A549 (cell line): ENCODE results near the gene SPINK7. TPM values are rescaled to one million over a fixed set of nuclear protein-coding genes. Genes with fewer than 3 reads are reported as not detected.

Experiments used
- ATAC-seq, 2 experiments: fragments of 200-7000 bp in 1 of 2; fragments of >200 bp in 1 of 2; cut with Nextera tagmentation in 1 of 2; cut with Tn5 transposase in 1 of 2; 3 replicates each; pipeline versions ENCODE4 v1.8.0 to v1.9.1; 2018 to 2020; ENCODE audit warnings: mild to moderate bottlenecking in 1 of 2, moderate library complexity in 1 of 2
- CTCF ChIA-PET: fragments of 300-600 bp; sonication (Branson Sonifier 250); formaldehyde crosslinking; extraction: SDS; loops from one replicate; lab custom pipeline; 2021; ENCODE audit warnings: antibody characterized with exemption, inconsistent platforms; lab: Yijun Ruan, JAX
- POLR2A ChIA-PET: fragments of 350-600 bp; formaldehyde crosslinking; extraction: SDS; loops from one replicate; lab custom pipeline; 2021; ENCODE audit warnings: antibody characterized with exemption, inconsistent platforms; lab: Yijun Ruan, JAX
- DNase-seq, 2 experiments: peaks; one replicate each; pipeline versions ENCODE4 v3.0.0 to v3.0.0-alpha.2; 2011 to 2016; ENCODE audit warnings: low read depth in 1 of 2, low spot score in 1 of 2
- FAIRE-seq: peaks from 2 replicates; lab custom pipeline; 2011; peaks lifted over from hg19 to GRCh38; lab: Jason Lieb, UNC
- H3K27ac ChIP-seq, 2 experiments: fragments of >200 bp; sonication (Bioruptor Twin); formaldehyde crosslinking; 3 replicates each; pipeline ENCODE4 v1.5.1; 2016 to 2017
- H3K4me1 ChIP-seq: fragments of >200 bp; sonication (Bioruptor Twin); formaldehyde crosslinking; 3 replicates; pipeline ENCODE4 v1.6.1; 2016
- H3K4me2 ChIP-seq: fragments of >200 bp; sonication (Bioruptor Twin); formaldehyde crosslinking; 3 replicates; pipeline ENCODE4 v1.6.1; 2016
- H3K4me3 ChIP-seq: fragments of >200 bp; sonication (Bioruptor Twin); formaldehyde crosslinking; 3 replicates; pipeline ENCODE4 v1.5.1; 2016
- H3K9me3 ChIP-seq: fragments of >200 bp; sonication (Bioruptor Twin); formaldehyde crosslinking; 3 replicates; pipeline ENCODE4 v1.6.1; 2016
- ATOH8 ChIP-seq: fragments of 250-450 bp; sonication (Bioruptor Pico); IDR thresholded peaks from 2 replicates; pipeline ENCODE4 v1.5.0; 2020; ENCODE audit warnings: low read depth, mild to moderate bottlenecking, moderate library complexity
- BHLHE40 ChIP-seq: IDR thresholded peaks from 2 replicates; pipeline ENCODE4 v1.6.1; 2012; ENCODE audit warnings: low read depth, low read length, inconsistent platforms
- CBX8 ChIP-seq: fragments of 200-600 bp; sonication (generic); IDR thresholded peaks from 2 replicates; pipeline ENCODE4 v1.6.1; 2016
- ELK1 ChIP-seq: fragments of 150-350 bp; IDR thresholded peaks from 2 replicates; pipeline ENCODE4 v1.6.1; 2014; ENCODE audit warnings: low read depth, mild to moderate bottlenecking, low read length
- EP300 ChIP-seq, 2 experiments: fragments of >200 bp; sonication (Bioruptor Twin); formaldehyde crosslinking; IDR thresholded peaks; 2 replicates in 1 of 2; 3 replicates in 1 of 2; pipeline ENCODE4 v1.6.1; 2016 to 2017
- ESRRA ChIP-seq: fragments of 150-350 bp; IDR thresholded peaks from 2 replicates; pipeline ENCODE4 v1.6.1; 2014; ENCODE audit warnings: mild to moderate bottlenecking, low read length, borderline replicate concordance
- FOSB ChIP-seq: fragments of 250-450 bp; sonication (Bioruptor Pico); IDR thresholded peaks from 2 replicates; pipeline ENCODE4 v1.5.0; 2020; ENCODE audit warnings: mild to moderate bottlenecking, moderate library complexity
- FOSL2 ChIP-seq, 2 experiments: fragments of 450-650 bp in 1 of 2; fragments of >200 bp in 1 of 2; sonication (Bioruptor Twin) in 1 of 2; formaldehyde crosslinking; IDR thresholded peaks; 2 replicates each; pipeline versions ENCODE4 v1.5.0 to v1.6.1; 2016 to 2020; ENCODE audit warnings: mild to moderate bottlenecking in 1 of 2, moderate library complexity in 1 of 2
- FOXS1 ChIP-seq: fragments of 250-450 bp; sonication (Bioruptor Pico); IDR thresholded peaks from 2 replicates; pipeline ENCODE4 v1.5.0; 2020; ENCODE audit warnings: mild to moderate bottlenecking, moderate library complexity
- HDAC2 ChIP-seq: fragments of 200-600 bp; sonication (generic); IDR thresholded peaks from 2 replicates; pipeline ENCODE4 v1.6.1; 2016
- HMGXB4 ChIP-seq: fragments of 250-450 bp; sonication (Bioruptor Pico); IDR thresholded peaks from 2 replicates; pipeline ENCODE4 v1.5.0; 2021; ENCODE audit warnings: mild to moderate bottlenecking, moderate library complexity, borderline replicate concordance
- HOXB5 ChIP-seq: fragments of 250-450 bp; sonication (Bioruptor Pico); IDR thresholded peaks from 2 replicates; pipeline ENCODE4 v1.5.0; 2020; ENCODE audit warnings: mild to moderate bottlenecking, moderate library complexity
- JUN ChIP-seq, 2 experiments: fragments of >200 bp; sonication (Bioruptor Twin); formaldehyde crosslinking; IDR thresholded peaks; 2 replicates in 1 of 2; 3 replicates in 1 of 2; pipeline ENCODE4 v1.6.1; 2016 to 2017
- JUNB ChIP-seq: fragments of >200 bp; sonication (Bioruptor Twin); formaldehyde crosslinking; IDR thresholded peaks from 2 replicates; pipeline ENCODE4 v1.6.1; 2016
- KDM5A ChIP-seq: fragments of 200-600 bp; sonication (generic); IDR thresholded peaks from 2 replicates; pipeline ENCODE4 v1.6.1; 2016; ENCODE audit warnings: antibody characterized with exemption, mild to moderate bottlenecking
- MAFK ChIP-seq: fragments of 450-650 bp; IDR thresholded peaks from 2 replicates; pipeline ENCODE4 v1.6.1; 2014; ENCODE audit not compliant: partially characterized antibody
- NR3C1 ChIP-seq: fragments of >200 bp; sonication (Bioruptor Twin); formaldehyde crosslinking; IDR thresholded peaks from 3 replicates; pipeline ENCODE4 v1.6.1; 2017
- POLR2A ChIP-seq: IDR thresholded peaks from 2 replicates; pipeline ENCODE4 v1.6.1; 2012; ENCODE audit warnings: mild to moderate bottlenecking, low read length
- RFX5 ChIP-seq: fragments of 450-650 bp; IDR thresholded peaks from 2 replicates; pipeline ENCODE4 v1.7.1; 2014; ENCODE audit warnings: antibody characterized with exemption, mild to moderate bottlenecking, moderate library complexity
- SMC3 ChIP-seq: fragments of >200 bp; sonication (Bioruptor Twin); formaldehyde crosslinking; IDR thresholded peaks from 3 replicates; pipeline ENCODE4 v1.6.1; 2018; ENCODE audit warnings: inconsistent platforms
- TFCP2L1 ChIP-seq: fragments of 250-450 bp; sonication (Bioruptor Pico); IDR thresholded peaks from 2 replicates; pipeline ENCODE4 v1.5.0; 2021; ENCODE audit warnings: mild to moderate bottlenecking
- TP53 ChIP-seq: fragments of 250-450 bp; sonication (Bioruptor Pico); IDR thresholded peaks from 2 replicates; pipeline ENCODE4 v1.5.0; 2021; ENCODE audit warnings: mild to moderate bottlenecking, moderate library complexity
- ZC3H11A ChIP-seq: fragments of 450-650 bp; IDR thresholded peaks from 2 replicates; pipeline ENCODE4 v1.6.1; 2014; ENCODE audit warnings: antibody characterized with exemption, mild to moderate bottlenecking
- WGBS: methylation state at CpG from one replicate; pipeline ENCODE4 v1.1.6; 2017; ENCODE audit errors: missing lambda C conversion rate; 5-methylcytosine and 5-hydroxymethylcytosine counted together
- polyA minus RNA-seq: library from RNA; depleted of rRNA, polyadenylated mRNA; stranded (reverse); fragments of >200 nt; gene quantifications from 2 replicates; pipeline ENCODE4 v1.2.3, GENCODE V29; 2011; rRNA and poly(A)+ RNA removed
- polyA plus RNA-seq, 4 experiments: library from polyadenylated mRNA; depleted of rRNA in 3 of 4; stranded (reverse); fragments of >200 nt; fragmentation: RNase III in 1 of 4; extraction: RNeasy Plus Mini Kit Qiagen cat#74134 plus additional on column Dnase treatment in 1 of 4; gene quantifications; 2 replicates in 3 of 4; 3 replicates in 1 of 4; pipeline ENCODE4 v1.2.3, GENCODE V29; 2011 to 2017

SPINK7 gene
- not detected in 2 replicates for polyA plus RNA-seq (2011; rRNA removed)
- polyA plus RNA-seq (2012; cell fraction: cytosol; rRNA removed) = not detected in 2 replicates
- not detected in 2 replicates for polyA plus RNA-seq (2012; cell fraction: nucleus; rRNA removed)
- polyA plus RNA-seq (2017; fragmentation: RNase III; extraction: RNeasy Plus Mini Kit Qiagen cat#74134 plus additional on column Dnase treatment) = not detected in 3 replicates
- not detected in 2 replicates for polyA minus RNA-seq

- Histone ChIP-seq H3K9me3 (no peaks in the 10 kb centered on the region), H3K4me2 (no peak within 1 kb of the TSS), H3K27ac (no peak within 1 kb of the TSS), H3K4me1 (no peaks in the 10 kb centered on the region), H3K4me3 (no peak within 1 kb of the TSS)
- POLR2A ChIA-PET = no interaction called here
- DNase-seq (no peak), FAIRE-seq (no peak), ATAC-seq (no peak)
- WGBS = 0% methylated on average over 3 of the region's 3 CpGs
- no peak for TF ChIP-seq FOXS1 (CRISPR knock-in tag)
- TF ChIP-seq POLR2A = no peak
- TF ChIP-seq HOXB5 (CRISPR knock-in tag) = no peak
- TF ChIP-seq JUNB = no peak
- no peak for TF ChIP-seq RFX5
- TF ChIP-seq BHLHE40 = no peak
- TF ChIP-seq MAFK = no peak
- no peak for TF ChIP-seq TFCP2L1 (CRISPR knock-in tag)
- no peak for TF ChIP-seq HMGXB4 (CRISPR knock-in tag)
- no peak for TF ChIP-seq FOSB (CRISPR knock-in tag)
- no peak for TF ChIP-seq ESRRA
- no peak for TF ChIP-seq EP300 (IDR thresholded peaks at IDR 0.05)
- CTCF ChIA-PET = no interaction called here
Measured at GRCh38 chr5:148312153-148312552, at the start of gene SPINK7. SPINK7 (plus strand) TSS chr5:148312423; CDS start chr5:148312484, 61 bp downstream.

GRCh38 chr5:148267962-148268361 lies 44.3 kb upstream of the SPINK7 start:
- POLR2A ChIA-PET = no interaction called here
- FAIRE-seq (no peak), ATAC-seq (no peak), DNase-seq (no peak)
- CTCF ChIA-PET = no interaction called here
- Histone ChIP-seq H3K9me3 (no peaks in the 10 kb centered on the region), H3K4me2 (no peak overlapping the region), H3K4me1 (no peaks in the 10 kb centered on the region), H3K27ac (no peak overlapping the region), H3K4me3 (no peak overlapping the region)
- WGBS = 0% methylated on average over 3 of the region's 3 CpGs
- no peak for TF ChIP-seq HDAC2
- TF ChIP-seq EP300 (IDR thresholded peaks at IDR 0.05) = no peak
- TF ChIP-seq HOXB5 (CRISPR knock-in tag) = no peak
- no peak for TF ChIP-seq ZC3H11A
- TF ChIP-seq TFCP2L1 (CRISPR knock-in tag) = no peak
- no peak for TF ChIP-seq FOSL2 (IDR thresholded peaks at IDR 0.05)
- no peak for TF ChIP-seq FOSL2 (CRISPR knock-in tag; IDR thresholded peaks at IDR 0.05)
- TF ChIP-seq NR3C1 = no peak
- TF ChIP-seq SMC3 = no peak
- TF ChIP-seq FOXS1 (CRISPR knock-in tag) = no peak
- TF ChIP-seq ATOH8 (CRISPR knock-in tag) = no peak
- TF ChIP-seq JUN (IDR thresholded peaks at IDR 0.05) = no peak
- no peak for TF ChIP-seq ELK1
- TF ChIP-seq CBX8 = no peak
- TF ChIP-seq TP53 (CRISPR knock-in tag) = no peak
- no peak for TF ChIP-seq KDM5A
